SH-SY5Y (cell line): ENCODE measurements around the gene ARHGEF28.

Source experiments
- GATA2 ChIP-seq: IDR thresholded peaks from 2 replicates; pipeline ENCODE4 v1.6.1; 2011; ENCODE audit warnings: mild to moderate bottlenecking, low read depth, low read length
- GATA3 ChIP-seq: IDR thresholded peaks from 2 replicates; pipeline ENCODE4 v1.6.1; 2011; ENCODE audit warnings: low read depth, mild to moderate bottlenecking, low read length, moderate library complexity

- no peak for TF ChIP-seq GATA2
- TF ChIP-seq GATA3, result no peak
These were observed 341.4 kb downstream of the ARHGEF28 start for GRCh38 chr5:73967347-73967746.
